ENCODE measurements around the gene DKK3.

The DKK3 gene

GRCh38 chr11:11996321-11997048 is 11.9 kb downstream of the DKK3 start:
- DNase-seq (ENCODE audit: low read depth) = no peak
- H3K4me3 ChIP-seq (ENCODE audit: control insufficient read depth, low read depth, low read length) = no peak overlapping the region
- TF ChIP-seq CTCF (IDR thresholded peaks at IDR 0.05; ENCODE audit: control insufficient read depth, insufficient read depth, low read depth, low read length, missing control alignments) = no peak

GRCh38 chr11:11995601-11996000 is 12.8 kb downstream of the DKK3 start:
- no peak for TF ChIP-seq CTCF (IDR thresholded peaks at IDR 0.05; ENCODE audit: control insufficient read depth, insufficient read depth, low read depth, low read length, missing control alignments)
- no peak overlapping the region for H3K4me3 ChIP-seq (ENCODE audit: control insufficient read depth, low read depth, low read length)
- no peak for DNase-seq (ENCODE audit: low read depth)

DNA sequence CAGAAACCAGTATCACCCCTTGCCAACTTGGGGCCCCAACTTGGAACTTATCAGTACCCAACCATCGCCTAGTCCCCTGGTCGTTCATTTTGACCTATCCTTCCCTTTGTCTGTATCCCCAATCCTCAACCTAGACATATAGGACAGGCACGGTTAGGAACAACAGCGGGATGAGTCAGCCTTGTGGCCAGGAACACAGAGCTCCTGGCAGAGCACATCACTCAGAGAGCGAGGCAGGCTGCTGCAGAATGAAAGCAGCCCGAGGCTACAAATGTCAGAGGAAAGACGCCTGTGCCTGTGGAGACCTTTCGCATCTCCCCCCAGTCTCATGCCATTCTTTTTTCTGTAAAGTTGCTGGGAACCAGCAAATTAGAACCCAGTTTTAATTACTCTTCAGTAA is 14.6 kb downstream of the DKK3 start:
- no peak overlapping the region for H3K4me3 ChIP-seq (ENCODE audit: control insufficient read depth, low read depth, low read length)
- DNase-seq (ENCODE audit: low read depth) = no peak
- no peak for TF ChIP-seq CTCF (IDR thresholded peaks at IDR 0.05; ENCODE audit: control insufficient read depth, insufficient read depth, low read depth, low read length, missing control alignments)

- DNase-seq (ENCODE audit: low read depth) = no peak
- no peak for TF ChIP-seq CTCF (IDR thresholded peaks at IDR 0.05; ENCODE audit: control insufficient read depth, insufficient read depth, low read depth, low read length, missing control alignments)
- H3K4me3 ChIP-seq (ENCODE audit: control insufficient read depth, low read depth, low read length) = no peak overlapping the region
Observed at GRCh38 chr11:11992257-11993212, 15.9 kb downstream of the DKK3 start.

DNA sequence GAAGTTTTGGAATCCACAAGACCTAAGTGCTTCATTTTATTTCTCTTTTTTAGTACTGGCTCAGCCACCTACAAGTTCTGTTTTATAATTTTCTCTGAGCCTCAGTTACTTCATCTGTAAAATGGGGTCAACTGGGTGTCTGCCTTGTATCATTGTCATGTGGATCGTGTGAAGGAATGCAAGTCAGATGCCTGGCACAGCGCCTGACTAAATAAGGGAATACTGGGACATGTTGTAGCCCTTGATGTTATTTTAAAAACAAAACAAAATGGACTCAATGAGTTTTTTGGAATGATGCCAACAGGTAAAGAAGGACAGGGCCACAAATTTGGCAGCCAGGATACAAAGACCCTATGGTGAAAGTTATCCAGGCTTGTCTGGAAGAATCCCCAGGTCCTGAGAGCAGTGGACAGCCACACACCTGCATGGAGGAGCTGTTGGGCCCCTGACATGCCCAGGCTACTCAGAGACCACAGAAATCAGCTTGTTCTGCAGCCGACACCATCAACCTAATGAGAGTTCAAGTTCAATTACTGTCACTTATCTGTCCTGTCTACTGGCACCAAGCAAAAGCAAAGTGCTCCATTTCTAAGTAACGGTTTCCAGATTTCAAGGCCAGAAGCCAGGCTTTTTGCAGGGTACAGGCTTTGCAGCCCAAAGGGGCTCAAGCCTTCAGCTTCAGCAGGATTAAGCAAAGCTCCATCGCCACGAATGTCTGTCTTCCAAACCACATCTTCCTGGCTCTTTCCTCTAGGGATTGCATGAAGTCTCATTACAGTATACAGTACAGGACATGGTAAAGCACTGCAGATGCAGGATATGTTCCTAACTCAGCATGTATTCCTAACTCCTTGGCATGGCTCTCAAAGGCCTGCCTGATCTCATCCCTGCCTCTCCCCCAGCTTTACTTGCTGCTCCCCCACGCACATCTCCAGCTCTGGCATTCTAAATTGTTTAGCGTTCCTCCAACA is 18.4 kb downstream of the DKK3 start:
- no peak for TF ChIP-seq CTCF (IDR thresholded peaks at IDR 0.05; ENCODE audit: control insufficient read depth, insufficient read depth, low read depth, low read length, missing control alignments)
- H3K4me3 ChIP-seq (ENCODE audit: control insufficient read depth, low read depth, low read length) = no peak overlapping the region
- no peak for DNase-seq (ENCODE audit: low read depth)
